ENCODE measurements around the gene KRTAP10-11.
"Not testable (repeated sequence)": the region's sequence is repeated elsewhere in the genome, so short reads cannot be mapped to it uniquely, and the experiment has no call there.

KRTAP10-11 gene

GRCh38 chr21:44646366-44647221 lies at the start of gene KRTAP10-11:
TSS of gene KRTAP10-11 (plus strand) at chr21:44646414. CDS start at chr21:44646459, 45 bp downstream.
- DNase-seq (ENCODE audit: low spot score) = not testable (repeated sequence)

GRCh38 chr21:44598061-44598460 lies 48.2 kb upstream of the KRTAP10-11 start:
- no peak for DNase-seq (ENCODE audit: low spot score)

GRCh38 chr21:44599264-44600029 lies 46.8 kb upstream of the KRTAP10-11 start:
- DNase-seq (ENCODE audit: low spot score) = no peak

- DNase-seq (ENCODE audit: low spot score) = not testable (repeated sequence)
Measured at GRCh38 chr21:44600118-44600978, 45.9 kb upstream of the KRTAP10-11 start, which contains the start of gene KRTAP10-7. TSS of gene KRTAP10-7 (plus strand) at chr21:44600597. CDS start at chr21:44600622, 25 bp downstream.

- not testable (repeated sequence) for DNase-seq (ENCODE audit: low spot score)
Measured at GRCh38 chr21:44601091-44601490, 45.1 kb upstream of the KRTAP10-11 start.

GRCh38 chr21:44601596-44602462 lies 44.4 kb upstream of the KRTAP10-11 start:
- no peak for DNase-seq (ENCODE audit: low spot score)

GRCh38 chr21:44602463-44602850 lies 43.8 kb upstream of the KRTAP10-11 start:
- no peak for DNase-seq (ENCODE audit: low spot score)

- DNase-seq (ENCODE audit: low spot score) = no peak
Measured at GRCh38 chr21:44603109-44603875, 42.9 kb upstream of the KRTAP10-11 start.

- DNase-seq (ENCODE audit: low spot score) = no peak
Measured at GRCh38 chr21:44603911-44604310, 42.3 kb upstream of the KRTAP10-11 start.

- no peak for DNase-seq (ENCODE audit: low spot score)
Measured at GRCh38 chr21:44606495-44606894, 39.7 kb upstream of the KRTAP10-11 start.

- no peak for DNase-seq (ENCODE audit: low spot score)
Measured at GRCh38 chr21:44609193-44609592, 37.0 kb upstream of the KRTAP10-11 start.

GRCh38 chr21:44610157-44610843 lies 35.9 kb upstream of the KRTAP10-11 start:
- not testable (repeated sequence) for DNase-seq (ENCODE audit: low spot score)

- no peak for DNase-seq (ENCODE audit: low spot score)
Measured at GRCh38 chr21:44611551-44611950, 34.7 kb upstream of the KRTAP10-11 start.

- no peak for DNase-seq (ENCODE audit: low spot score)
Measured at GRCh38 chr21:44612029-44612486, 34.2 kb upstream of the KRTAP10-11 start, which contains the start of gene KRTAP10-8. TSS of gene KRTAP10-8 (plus strand) at chr21:44612079. CDS start at chr21:44612101, 22 bp downstream.

- DNase-seq (ENCODE audit: low spot score) = no peak
Measured at GRCh38 chr21:44612669-44613229, 33.5 kb upstream of the KRTAP10-11 start.

GRCh38 chr21:44613386-44614155 lies 32.6 kb upstream of the KRTAP10-11 start:
- no peak for DNase-seq (ENCODE audit: low spot score)

GRCh38 chr21:44614161-44614631 lies 32.0 kb upstream of the KRTAP10-11 start:
- no peak for DNase-seq (ENCODE audit: low spot score)

GRCh38 chr21:44614961-44615391 lies 31.2 kb upstream of the KRTAP10-11 start:
- DNase-seq (ENCODE audit: low spot score) = no peak
